A549 (cell line): Measurements from ENCODE around the gene ARMC6. TPM values are rescaled to one million over a fixed set of nuclear protein-coding genes. Genes with fewer than 3 reads are reported as not detected.

Experiments used
- ATAC-seq, 2 experiments: fragments of 200-7000 bp in 1 of 2; fragments of >200 bp in 1 of 2; cut with Nextera tagmentation in 1 of 2; cut with Tn5 transposase in 1 of 2; 3 replicates each; pipeline versions ENCODE4 v1.8.0 to v1.9.1; 2018 to 2020; ENCODE audit warnings: mild to moderate bottlenecking in 1 of 2, moderate library complexity in 1 of 2
- CTCF ChIA-PET: fragments of 300-600 bp; sonication (Branson Sonifier 250); formaldehyde crosslinking; extraction: SDS; loops from one replicate; lab custom pipeline; 2021; ENCODE audit warnings: antibody characterized with exemption, inconsistent platforms; lab: Yijun Ruan, JAX
- POLR2A ChIA-PET: fragments of 350-600 bp; formaldehyde crosslinking; extraction: SDS; loops from one replicate; lab custom pipeline; 2021; ENCODE audit warnings: antibody characterized with exemption, inconsistent platforms; lab: Yijun Ruan, JAX
- DNase-seq, 2 experiments: peaks; one replicate each; pipeline versions ENCODE4 v3.0.0 to v3.0.0-alpha.2; 2011 to 2016; ENCODE audit warnings: low read depth in 1 of 2, low spot score in 1 of 2
- FAIRE-seq: peaks from 2 replicates; lab custom pipeline; 2011; peaks lifted over from hg19 to GRCh38; lab: Jason Lieb, UNC
- H3K27ac ChIP-seq, 2 experiments: fragments of >200 bp; sonication (Bioruptor Twin); formaldehyde crosslinking; 3 replicates each; pipeline ENCODE4 v1.5.1; 2016 to 2017
- H3K4me1 ChIP-seq: fragments of >200 bp; sonication (Bioruptor Twin); formaldehyde crosslinking; 3 replicates; pipeline ENCODE4 v1.6.1; 2016
- H3K4me2 ChIP-seq: fragments of >200 bp; sonication (Bioruptor Twin); formaldehyde crosslinking; 3 replicates; pipeline ENCODE4 v1.6.1; 2016
- H3K4me3 ChIP-seq: fragments of >200 bp; sonication (Bioruptor Twin); formaldehyde crosslinking; 3 replicates; pipeline ENCODE4 v1.5.1; 2016
- H3K9me3 ChIP-seq: fragments of >200 bp; sonication (Bioruptor Twin); formaldehyde crosslinking; 3 replicates; pipeline ENCODE4 v1.6.1; 2016
- BHLHE40 ChIP-seq: IDR thresholded peaks from 2 replicates; pipeline ENCODE4 v1.6.1; 2012; ENCODE audit warnings: low read depth, low read length, inconsistent platforms
- CBX2 ChIP-seq: fragments of 200-600 bp; sonication (generic); IDR thresholded peaks from 2 replicates; pipeline ENCODE4 v1.6.1; 2016; ENCODE audit warnings: low read depth, mild to moderate bottlenecking, borderline replicate concordance
- CEBPB ChIP-seq, 2 experiments: fragments of >200 bp in 1 of 2; sonication (Bioruptor Twin) in 1 of 2; formaldehyde crosslinking in 1 of 2; IDR thresholded peaks; 2 replicates each; pipeline ENCODE4 v1.6.1; 2012 to 2016
- CTCF ChIP-seq: fragments of >200 bp; sonication (Bioruptor Twin); formaldehyde crosslinking; IDR thresholded peaks from 3 replicates; pipeline ENCODE4 v1.5.1; 2016
- E2F6 ChIP-seq: IDR thresholded peaks from 2 replicates; pipeline ENCODE4 v1.6.1; 2012; ENCODE audit warnings: low read depth, borderline replicate concordance
- HDAC2 ChIP-seq: fragments of 200-600 bp; sonication (generic); IDR thresholded peaks from 2 replicates; pipeline ENCODE4 v1.6.1; 2016
- JUN ChIP-seq, 2 experiments: fragments of >200 bp; sonication (Bioruptor Twin); formaldehyde crosslinking; IDR thresholded peaks; 2 replicates in 1 of 2; 3 replicates in 1 of 2; pipeline ENCODE4 v1.6.1; 2016 to 2017
- PBX3 ChIP-seq: IDR thresholded peaks from 2 replicates; pipeline ENCODE4 v1.6.1; 2012
- RFX5 ChIP-seq: fragments of 450-650 bp; IDR thresholded peaks from 2 replicates; pipeline ENCODE4 v1.7.1; 2014; ENCODE audit warnings: antibody characterized with exemption, mild to moderate bottlenecking, moderate library complexity
- TFCP2L1 ChIP-seq: fragments of 250-450 bp; sonication (Bioruptor Pico); IDR thresholded peaks from 2 replicates; pipeline ENCODE4 v1.5.0; 2021; ENCODE audit warnings: mild to moderate bottlenecking
- WGBS: methylation state at CpG from one replicate; pipeline ENCODE4 v1.1.6; 2017; ENCODE audit errors: missing lambda C conversion rate; 5-methylcytosine and 5-hydroxymethylcytosine counted together
- polyA plus RNA-seq, 4 experiments: library from polyadenylated mRNA; depleted of rRNA in 3 of 4; stranded (reverse); fragments of >200 nt; fragmentation: RNase III in 1 of 4; extraction: RNeasy Plus Mini Kit Qiagen cat#74134 plus additional on column Dnase treatment in 1 of 4; gene quantifications; 2 replicates in 3 of 4; 3 replicates in 1 of 4; pipeline ENCODE4 v1.2.3, GENCODE V29; 2011 to 2017
- TF ChIP-seq, protein P1 (sequence below): fragments of 200-600 bp; sonication (generic); IDR thresholded peaks from 2 replicates; pipeline ENCODE4 v1.6.1; 2016; ENCODE audit warnings: antibody characterized with exemption, mild to moderate bottlenecking, moderate library complexity
- TF ChIP-seq, protein P2 (sequence below): fragments of 150-350 bp; IDR thresholded peaks from 2 replicates; pipeline ENCODE4 v1.6.1; 2014; ENCODE audit warnings: low read depth, mild to moderate bottlenecking, low read length
- TF ChIP-seq, protein P3 (sequence below): fragments of >200 bp; sonication (Bioruptor Twin); formaldehyde crosslinking; IDR thresholded peaks from 2 replicates; pipeline ENCODE4 v1.6.1; 2016

ARMC6 gene
- polyA plus RNA-seq, 2 of the 4 experiments (the other 2 are of a cell fraction) = 18.2 to 27.6 TPM

DNA sequence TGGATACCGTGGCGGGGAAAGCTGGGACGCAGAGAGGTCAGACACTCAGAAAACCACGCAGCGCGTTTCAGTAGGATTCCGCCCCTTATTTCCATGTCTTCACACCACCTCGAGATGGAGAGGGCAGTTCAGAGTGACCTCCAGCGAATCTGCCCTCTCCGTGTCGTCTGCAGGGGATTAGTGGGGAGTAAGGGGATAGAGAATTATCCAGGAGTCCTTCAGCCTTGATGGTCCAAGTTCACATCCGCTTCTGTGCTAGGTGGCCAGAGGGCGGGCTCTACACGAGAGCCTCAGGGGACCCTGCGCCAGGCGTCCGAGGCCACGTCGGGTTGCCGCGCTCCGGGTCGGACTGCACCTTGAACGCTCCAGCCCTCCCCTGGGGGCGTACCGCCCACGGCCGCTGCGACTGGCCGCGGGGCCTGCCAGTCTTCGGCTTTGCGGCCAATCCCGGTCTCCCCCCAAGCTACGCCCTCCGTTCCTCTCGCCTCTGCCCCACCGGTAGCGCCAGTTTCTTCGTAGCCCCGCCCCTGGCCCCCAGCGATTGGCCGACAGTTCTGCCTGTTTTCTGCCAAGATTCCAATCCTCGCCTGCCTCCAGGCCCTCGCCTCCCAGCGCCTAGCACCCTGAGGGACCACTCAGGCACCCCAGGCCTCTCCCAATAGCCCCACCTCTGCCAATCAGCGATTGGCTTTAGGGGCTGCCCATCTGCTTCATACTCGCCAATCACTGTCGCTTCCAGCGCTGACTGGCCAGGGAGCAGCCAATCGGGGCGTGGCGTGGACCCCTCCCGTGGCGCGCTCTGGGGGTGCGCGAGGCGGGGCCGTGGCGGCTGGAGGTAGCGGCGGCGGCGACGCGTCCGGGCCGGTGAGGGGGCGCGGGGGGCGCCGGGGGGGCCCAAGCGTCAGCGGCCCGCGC lies 30.0 kb downstream of the ARMC6 start, which contains the start of gene SLC25A42:
Gene SLC25A42 (plus strand): TSS at position 812 of the 915 bp plus-strand sequence. CDS start 32,131 bp downstream, outside the sequence.
- CTCF ChIA-PET = interaction anchor here (1.3 to 2.1 kb wide), 4 partner anchors 9 to 40 kb away, joined by 4 to 7 read pairs (median 6); no protein-coding TSS in a partner anchor
- POLR2A ChIA-PET = no interaction called here
- Histone ChIP-seq H3K4me1 (peaks cover 20% of the 10 kb centered on the region), H3K9me3 (no peaks in the 10 kb centered on the region), H3K27ac (peak within 1 kb of the TSS; percentile 50 to 85), H3K4me2 (peak within 1 kb of the TSS; percentile 78), H3K4me3 (peak within 1 kb of the TSS; percentile 60)
- 28% methylated on average over 25 of the region's 77 CpGs for WGBS
- FAIRE-seq = no peak
- peak; percentile 97 to 99 for DNase-seq
- peak; percentile 94 to 99 for ATAC-seq
- TF ChIP-seq CEBPB (IDR thresholded peaks at IDR 0.05) (no peak), TFCP2L1 (CRISPR knock-in tag) (no peak), PBX3 (peak; percentile 95), HDAC2 (no peak), CBX2 (no peak), RFX5 (0 out of 2 replicates have a peak, but pooled peaks have one; percentile 23), BHLHE40 (no peak), E2F6 (peak; percentile 37; the same call in 1 of the 2 replicates), CTCF (no peak), JUN (IDR thresholded peaks at IDR 0.05) (peak in 1 of 2 experiments; percentile 53; a peak in 1 of 5 replicates)
- TF ChIP-seq, protein P1, sequence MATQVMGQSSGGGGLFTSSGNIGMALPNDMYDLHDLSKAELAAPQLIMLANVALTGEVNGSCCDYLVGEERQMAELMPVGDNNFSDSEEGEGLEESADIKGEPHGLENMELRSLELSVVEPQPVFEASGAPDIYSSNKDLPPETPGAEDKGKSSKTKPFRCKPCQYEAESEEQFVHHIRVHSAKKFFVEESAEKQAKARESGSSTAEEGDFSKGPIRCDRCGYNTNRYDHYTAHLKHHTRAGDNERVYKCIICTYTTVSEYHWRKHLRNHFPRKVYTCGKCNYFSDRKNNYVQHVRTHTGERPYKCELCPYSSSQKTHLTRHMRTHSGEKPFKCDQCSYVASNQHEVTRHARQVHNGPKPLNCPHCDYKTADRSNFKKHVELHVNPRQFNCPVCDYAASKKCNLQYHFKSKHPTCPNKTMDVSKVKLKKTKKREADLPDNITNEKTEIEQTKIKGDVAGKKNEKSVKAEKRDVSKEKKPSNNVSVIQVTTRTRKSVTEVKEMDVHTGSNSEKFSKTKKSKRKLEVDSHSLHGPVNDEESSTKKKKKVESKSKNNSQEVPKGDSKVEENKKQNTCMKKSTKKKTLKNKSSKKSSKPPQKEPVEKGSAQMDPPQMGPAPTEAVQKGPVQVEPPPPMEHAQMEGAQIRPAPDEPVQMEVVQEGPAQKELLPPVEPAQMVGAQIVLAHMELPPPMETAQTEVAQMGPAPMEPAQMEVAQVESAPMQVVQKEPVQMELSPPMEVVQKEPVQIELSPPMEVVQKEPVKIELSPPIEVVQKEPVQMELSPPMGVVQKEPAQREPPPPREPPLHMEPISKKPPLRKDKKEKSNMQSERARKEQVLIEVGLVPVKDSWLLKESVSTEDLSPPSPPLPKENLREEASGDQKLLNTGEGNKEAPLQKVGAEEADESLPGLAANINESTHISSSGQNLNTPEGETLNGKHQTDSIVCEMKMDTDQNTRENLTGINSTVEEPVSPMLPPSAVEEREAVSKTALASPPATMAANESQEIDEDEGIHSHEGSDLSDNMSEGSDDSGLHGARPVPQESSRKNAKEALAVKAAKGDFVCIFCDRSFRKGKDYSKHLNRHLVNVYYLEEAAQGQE = peak; percentile 35; the same call in 1 of the 2 replicates
- TF ChIP-seq, protein P2, sequence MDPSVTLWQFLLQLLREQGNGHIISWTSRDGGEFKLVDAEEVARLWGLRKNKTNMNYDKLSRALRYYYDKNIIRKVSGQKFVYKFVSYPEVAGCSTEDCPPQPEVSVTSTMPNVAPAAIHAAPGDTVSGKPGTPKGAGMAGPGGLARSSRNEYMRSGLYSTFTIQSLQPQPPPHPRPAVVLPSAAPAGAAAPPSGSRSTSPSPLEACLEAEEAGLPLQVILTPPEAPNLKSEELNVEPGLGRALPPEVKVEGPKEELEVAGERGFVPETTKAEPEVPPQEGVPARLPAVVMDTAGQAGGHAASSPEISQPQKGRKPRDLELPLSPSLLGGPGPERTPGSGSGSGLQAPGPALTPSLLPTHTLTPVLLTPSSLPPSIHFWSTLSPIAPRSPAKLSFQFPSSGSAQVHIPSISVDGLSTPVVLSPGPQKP = no peak
- TF ChIP-seq, protein P3, sequence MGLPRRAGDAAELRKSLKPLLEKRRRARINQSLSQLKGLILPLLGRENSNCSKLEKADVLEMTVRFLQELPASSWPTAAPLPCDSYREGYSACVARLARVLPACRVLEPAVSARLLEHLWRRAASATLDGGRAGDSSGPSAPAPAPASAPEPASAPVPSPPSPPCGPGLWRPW = no peak
